K562 (cell line): ENCODE measurements around the gene CAMK2D. TPM values are rescaled to one million over a fixed set of nuclear protein-coding genes. Genes with fewer than 3 reads are reported as not detected.

ENCODE experiments used
- ATAC-seq: fragments of 200-7000 bp; cut with Tn5 transposase; 3 replicates; pipeline ENCODE4 v1.9.1; 2020; ENCODE audit warnings: moderate library complexity
- BruUV-seq: library from RNA; stranded (reverse); fragments of 400-500 nt; replicated peaks from 2 replicates; lab custom pipeline; 2021; lab: Mats Ljungman, UMichigan
- CTCF ChIA-PET: fragments of 300-600 bp; formaldehyde crosslinking; extraction: SDS; loops from one replicate; lab custom pipeline; 2021; ENCODE audit warnings: low intra/inter-chr PET ratio; lab: Yijun Ruan, JAX
- POLR2A ChIA-PET: fragments of 300-600, 350-650 bp; sonication (Branson Sonifier 250); formaldehyde crosslinking; extraction: SDS; loops from one replicate; lab custom pipeline; 2021; ENCODE audit warnings: antibody characterized with exemption, inconsistent platforms; lab: Yijun Ruan, JAX
- DNase-seq, 4 experiments: peaks; one replicate each; pipeline versions ENCODE4 v3.0.0 to v3.0.0-alpha.2; 2011 to 2018; ENCODE audit warnings: low spot score in 3 of 4, mixed read lengths in 3 of 4; ENCODE audit errors: extremely low read depth in 1 of 4
- FAIRE-seq: peaks from 2 replicates; lab custom pipeline; 2011; peaks lifted over from hg19 to GRCh38; lab: Jason Lieb, UNC
- H2AFZ ChIP-seq: 2 replicates; pipeline ENCODE4 v1.6.0; 2011; ENCODE audit warnings: low read depth, low read length, control low read depth, inconsistent platforms
- H3K27ac ChIP-seq: fragments of 200-600 bp; 3 replicates; pipeline ENCODE4 v1.8.0; 2011; ENCODE audit warnings: low read depth, mild to moderate bottlenecking, control low read depth, inconsistent platforms, low read length, moderate library complexity, mixed read lengths; ENCODE audit errors: extremely low read depth
- H3K27me3 ChIP-seq, 2 experiments: fragments of 300-600 bp in 1 of 2; 2 replicates in 1 of 2; 3 replicates in 1 of 2; pipeline versions ENCODE4 v1.6.0 to v1.8.0; 2011; ENCODE audit warnings: inconsistent platforms in 2 of 2, low read length in 2 of 2, mild to moderate bottlenecking in 1 of 2, mixed read lengths in 1 of 2, moderate library complexity in 1 of 2; ENCODE audit not compliant: control insufficient read depth in 2 of 2, insufficient read depth in 2 of 2
- H3K36me3 ChIP-seq: fragments of 300-600 bp; 3 replicates; pipeline ENCODE4 v1.8.0; 2011; ENCODE audit warnings: mild to moderate bottlenecking, low read length, inconsistent platforms; ENCODE audit not compliant: control insufficient read depth, insufficient read depth
- H3K4me1 ChIP-seq, 2 experiments: fragments of 200-600 bp in 1 of 2; replicated peaks in 1 of 2; 2 replicates in 1 of 2; 3 replicates in 1 of 2; pipeline versions ENCODE4 v1.5.1 to v1.8.0; 2011; ENCODE audit warnings: inconsistent platforms in 2 of 2, low read length in 2 of 2, mild to moderate bottlenecking in 1 of 2, mixed read lengths in 1 of 2, moderate library complexity in 1 of 2; ENCODE audit not compliant: control insufficient read depth in 2 of 2, insufficient read depth in 2 of 2
- H3K4me2 ChIP-seq: 2 replicates; pipeline ENCODE4 v1.6.1; 2011; ENCODE audit warnings: low read length, control low read depth, inconsistent platforms, mixed read lengths; ENCODE audit not compliant: insufficient read depth
- H3K4me3 ChIP-seq: fragments of 200-600 bp; sonication (generic), shearing (Covaris generic); 2 replicates; pipeline ENCODE4 v1.5.1; 2016; ENCODE audit warnings: control low read depth, inconsistent platforms
- H3K79me2 ChIP-seq: fragments of 200-600 bp; 3 replicates; pipeline ENCODE4 v1.8.0; 2011; ENCODE audit warnings: low read length, inconsistent platforms; ENCODE audit not compliant: control insufficient read depth, insufficient read depth
- H3K9ac ChIP-seq, 2 experiments: 2 replicates each; pipeline versions ENCODE4 v1.6.0 to v1.6.1; 2011; ENCODE audit warnings: low read depth in 2 of 2, low read length in 2 of 2, control low read depth in 1 of 2, inconsistent platforms in 1 of 2, mild to moderate bottlenecking in 1 of 2, mixed read lengths in 1 of 2; ENCODE audit not compliant: insufficient read depth in 1 of 2
- H3K9me1 ChIP-seq: one replicate; pipeline ENCODE4 v1.6.0; 2011; ENCODE audit warnings: inconsistent platforms, mild to moderate bottlenecking, low read length, moderate library complexity; ENCODE audit not compliant: control insufficient read depth, insufficient read depth
- H3K9me3 ChIP-seq: replicated peaks from 2 replicates; pipeline ENCODE4 v1.5.1; 2011; ENCODE audit warnings: low read depth, low read length, inconsistent platforms; ENCODE audit not compliant: control insufficient read depth, insufficient read depth
- H4K20me1 ChIP-seq: replicated peaks from 2 replicates; pipeline ENCODE4 v1.6.1; 2011; ENCODE audit warnings: low read length, inconsistent platforms, mixed read lengths; ENCODE audit not compliant: control insufficient read depth, insufficient read depth
- HDGF ChIP-seq: fragments of 450-650 bp; IDR thresholded peaks from 2 replicates; pipeline ENCODE4 v1.6.1; 2016
- MIER1 ChIP-seq: fragments of 450-650 bp; IDR thresholded peaks from 2 replicates; pipeline ENCODE4 v1.6.1; 2016; ENCODE audit warnings: antibody characterized with exemption, mild to moderate bottlenecking, low read depth
- NKRF ChIP-seq: fragments of 450-650 bp; IDR thresholded peaks from 2 replicates; pipeline ENCODE4 v1.6.1; 2016; ENCODE audit warnings: borderline replicate concordance
- ZNF347 ChIP-seq: fragments of 450-650 bp; formaldehyde crosslinking; IDR thresholded peaks from 2 replicates; pipeline ENCODE4 v1.4.0; 2020; ENCODE audit warnings: low read depth, mild to moderate bottlenecking, moderate library complexity
- WGBS: fragments of 100-300 bp; shearing (Covaris generic); methylation state at CpG from one replicate; pipeline ENCODE4 v1.1.6; 2016; ENCODE audit warnings: low coverage, mixed read lengths; ENCODE audit not compliant: insufficient coverage; ENCODE audit errors: missing lambda C conversion rate; 5-methylcytosine and 5-hydroxymethylcytosine counted together
- in situ Hi-C: fragments of 300-500 bp; cut with MboI; formaldehyde crosslinking; loops from 4 replicates; pipeline ENCODE4 v1.15.0; 2018; ENCODE audit warnings: inconsistent platforms, mixed read lengths
- intact Hi-C: fragments of 100-400 bp; cut with micrococcal nuclease; formaldehyde crosslinking; loops from 2 replicates; pipeline ENCODE4 v1.14.2; 2022
- polyA plus RNA-seq, 8 experiments: library from polyadenylated mRNA; depleted of rRNA in 4 of 8; stranded (reverse) in 5 of 8; unstranded in 3 of 8; fragments of >200 nt; fragmentation: Nextera tagmentation in 2 of 8; fragmentation: Illumina TruSeq in 1 of 8; extraction: Ambion mirVana in 2 of 8; extraction: Trizol in 1 of 8; gene quantifications; 2 replicates each; pipeline versions ENCODE4 v1.2.1 to v1.2.3, GENCODE V29; 2011 to 2014; ENCODE audit warnings: inconsistent platforms in 1 of 8, missing spikeins in 1 of 8
- total RNA-seq, 7 experiments: library from RNA; depleted of rRNA in 6 of 7; stranded (reverse); fragments of >200 nt in 6 of 7; fragmentation: Illumina TruSeq in 2 of 7; extraction: Trizol in 2 of 7; gene quantifications; 2 replicates each; pipeline versions ENCODE4 v1.2.1 to v1.2.3, GENCODE V29; 2011 to 2021; ENCODE audit warnings: low replicate concordance in 1 of 7
- TF ChIP-seq, protein P1 (sequence below): sonication (generic); formaldehyde crosslinking; IDR thresholded peaks from 2 replicates; pipeline ENCODE4 v1.8.0; 2023; ENCODE audit warnings: mild to moderate bottlenecking, missing genetic modification reagents

CAMK2D gene
- total and polyA plus RNA-seq, 9 of the 15 experiments (the other 6 are each of a cell fraction or from before 2014, with no cell fraction given) = 0.01 to 0.33 (median 0.04) TPM; not detected in 2

- no peak overlapping the region for H3K4me2 ChIP-seq
- DNase-seq (no peak), ATAC-seq (no peak), FAIRE-seq (no peak)
- BruUV-seq = no TSS peak
- no peak overlapping the region for H3K4me3 ChIP-seq
- intact Hi-C loops = no loop called here
- ChIA-PET POLR2A (no interaction called here), CTCF (no interaction called here)
- TF ChIP-seq NKRF = no peak
- TF ChIP-seq, protein P1, sequence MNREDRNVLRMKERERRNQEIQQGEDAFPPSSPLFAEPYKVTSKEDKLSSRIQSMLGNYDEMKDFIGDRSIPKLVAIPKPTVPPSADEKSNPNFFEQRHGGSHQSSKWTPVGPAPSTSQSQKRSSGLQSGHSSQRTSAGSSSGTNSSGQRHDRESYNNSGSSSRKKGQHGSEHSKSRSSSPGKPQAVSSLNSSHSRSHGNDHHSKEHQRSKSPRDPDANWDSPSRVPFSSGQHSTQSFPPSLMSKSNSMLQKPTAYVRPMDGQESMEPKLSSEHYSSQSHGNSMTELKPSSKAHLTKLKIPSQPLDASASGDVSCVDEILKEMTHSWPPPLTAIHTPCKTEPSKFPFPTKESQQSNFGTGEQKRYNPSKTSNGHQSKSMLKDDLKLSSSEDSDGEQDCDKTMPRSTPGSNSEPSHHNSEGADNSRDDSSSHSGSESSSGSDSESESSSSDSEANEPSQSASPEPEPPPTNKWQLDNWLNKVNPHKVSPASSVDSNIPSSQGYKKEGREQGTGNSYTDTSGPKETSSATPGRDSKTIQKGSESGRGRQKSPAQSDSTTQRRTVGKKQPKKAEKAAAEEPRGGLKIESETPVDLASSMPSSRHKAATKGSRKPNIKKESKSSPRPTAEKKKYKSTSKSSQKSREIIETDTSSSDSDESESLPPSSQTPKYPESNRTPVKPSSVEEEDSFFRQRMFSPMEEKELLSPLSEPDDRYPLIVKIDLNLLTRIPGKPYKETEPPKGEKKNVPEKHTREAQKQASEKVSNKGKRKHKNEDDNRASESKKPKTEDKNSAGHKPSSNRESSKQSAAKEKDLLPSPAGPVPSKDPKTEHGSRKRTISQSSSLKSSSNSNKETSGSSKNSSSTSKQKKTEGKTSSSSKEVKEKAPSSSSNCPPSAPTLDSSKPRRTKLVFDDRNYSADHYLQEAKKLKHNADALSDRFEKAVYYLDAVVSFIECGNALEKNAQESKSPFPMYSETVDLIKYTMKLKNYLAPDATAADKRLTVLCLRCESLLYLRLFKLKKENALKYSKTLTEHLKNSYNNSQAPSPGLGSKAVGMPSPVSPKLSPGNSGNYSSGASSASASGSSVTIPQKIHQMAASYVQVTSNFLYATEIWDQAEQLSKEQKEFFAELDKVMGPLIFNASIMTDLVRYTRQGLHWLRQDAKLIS = no peak
- no peak for TF ChIP-seq HDGF
- no peak for TF ChIP-seq ZNF347
- TF ChIP-seq MIER1 = no peak
- H3K4me1 ChIP-seq = no peaks in the 10 kb centered on the region
- no peaks in the 10 kb centered on the region for H3K27me3 ChIP-seq
- in situ Hi-C loops = no loop called here
- H3K79me2 ChIP-seq = no peaks in the 10 kb centered on the region
- no peaks in the 10 kb centered on the region for H3K9me1 ChIP-seq
- no peaks in the 10 kb centered on the region for H3K36me3 ChIP-seq
- no peak overlapping the region for H3K27ac ChIP-seq
- 0% methylated on average over 2 of the region's 2 CpGs for WGBS
- no peaks in the 10 kb centered on the region for H3K9me3 ChIP-seq
- no peak overlapping the region for H2AFZ ChIP-seq
- H3K9ac ChIP-seq = no peak overlapping the region
- no peaks in the 10 kb centered on the region for H4K20me1 ChIP-seq
Observed at GRCh38 chr4:113810906-113811305, 49.4 kb upstream of the CAMK2D start.
